SJCRH30 (cell line): ENCODE data around the gene PREP. TPM values are rescaled to one million over a fixed set of nuclear protein-coding genes. Genes with fewer than 3 reads are reported as not detected.

Experiments used
- DNase-seq, 2 experiments: peaks; one replicate each; pipeline ENCODE4 v3.0.0-alpha.2; 2015 to 2020
- H3K27ac ChIP-seq: fragments of 250-450 bp; sonication (Bioruptor Pico); 2 replicates; pipeline ENCODE4 v1.5.1; 2020; ENCODE audit warnings: mild to moderate bottlenecking, moderate library complexity
- H3K27me3 ChIP-seq: fragments of 250-450 bp; sonication (Bioruptor Pico); 2 replicates; pipeline ENCODE4 v1.5.1; 2020; ENCODE audit warnings: mild to moderate bottlenecking, moderate library complexity
- H3K36me3 ChIP-seq: fragments of 250-450 bp; sonication (Bioruptor Pico); 2 replicates; pipeline ENCODE4 v1.5.1; 2020; ENCODE audit warnings: mild to moderate bottlenecking, moderate library complexity
- H3K4me1 ChIP-seq: fragments of 250-450 bp; sonication (Bioruptor Pico); 2 replicates; pipeline ENCODE4 v1.5.1; 2020; ENCODE audit warnings: mild to moderate bottlenecking, moderate library complexity
- H3K4me3 ChIP-seq: fragments of 250-450 bp; sonication (Bioruptor Pico); 2 replicates; pipeline ENCODE4 v1.5.1; 2020; ENCODE audit warnings: mild to moderate bottlenecking, moderate library complexity
- H3K9me3 ChIP-seq: fragments of 250-450 bp; sonication (Bioruptor Pico); replicated peaks from 2 replicates; pipeline ENCODE4 v1.5.1; 2020; ENCODE audit warnings: mild to moderate bottlenecking, moderate library complexity
- total RNA-seq: library from RNA; depleted of rRNA; stranded (reverse); fragments of >200 nt; shearing (Covaris generic); gene quantifications from 2 replicates; pipeline ENCODE4 v1.2.3, GENCODE V29; 2014

Gene PREP
- total RNA-seq, 1 experiment from 2014 or later: 46.4 TPM

- peaks cover 52% of the 10 kb centered on the region for H3K36me3 ChIP-seq
- no peaks in the 10 kb centered on the region for H3K9me3 ChIP-seq
- H3K27ac ChIP-seq: peak overlapping the region; percentile 18; the same call in 1 of the 2 replicates
Measured at GRCh38 chr6:105373481-105373880, 29.4 kb downstream of the PREP start.

GRCh38 chr6:105372849-105373182 lies 30.1 kb downstream of the PREP start:
- Histone ChIP-seq H3K4me3 (no peak overlapping the region), H3K36me3 (peaks cover 52% of the 10 kb centered on the region), H3K27me3 (no peaks in the 10 kb centered on the region), H3K9me3 (no peaks in the 10 kb centered on the region), H3K27ac (no peak overlapping the region), H3K4me1 (peaks cover 10% of the 10 kb centered on the region)
- DNase-seq: no peak

More at GRCh38 chr6:105373481-105373880, 29.4 kb downstream of the PREP start:
- no peak overlapping the region for H3K4me3 ChIP-seq
- peaks cover 10% of the 10 kb centered on the region for H3K4me1 ChIP-seq
- DNase-seq: no peak
- no peaks in the 10 kb centered on the region for H3K27me3 ChIP-seq

GRCh38 chr6:105372142-105372848 lies 30.6 kb downstream of the PREP start:
- Histone ChIP-seq H3K4me1 (peaks cover 10% of the 10 kb centered on the region), H3K36me3 (peaks cover 52% of the 10 kb centered on the region), H3K9me3 (no peaks in the 10 kb centered on the region), H3K4me3 (no peak overlapping the region), H3K27ac (no peak overlapping the region), H3K27me3 (no peaks in the 10 kb centered on the region)
- DNase-seq: no peak

- no peaks in the 10 kb centered on the region for H3K27me3 ChIP-seq
- H3K36me3 ChIP-seq: peaks cover 53% of the 10 kb centered on the region
- H3K27ac ChIP-seq: no peak overlapping the region
- H3K9me3 ChIP-seq: no peaks in the 10 kb centered on the region
- no peak overlapping the region for H3K4me3 ChIP-seq
- no peak for DNase-seq
- H3K4me1 ChIP-seq: peaks cover 10% of the 10 kb centered on the region
Measured at GRCh38 chr6:105370351-105370750, 32.5 kb downstream of the PREP start.

GRCh38 chr6:105369145-105369544 lies 33.7 kb downstream of the PREP start:
- H3K4me1 ChIP-seq: peaks cover 5% of the 10 kb centered on the region
- H3K27me3 ChIP-seq: no peaks in the 10 kb centered on the region
- no peak for DNase-seq
- H3K36me3 ChIP-seq: peaks cover 44% of the 10 kb centered on the region
- no peak overlapping the region for H3K27ac ChIP-seq
- no peak overlapping the region for H3K4me3 ChIP-seq
- H3K9me3 ChIP-seq: no peaks in the 10 kb centered on the region

GRCh38 chr6:105364243-105364642 lies 38.6 kb downstream of the PREP start:
- no peak overlapping the region for H3K4me3 ChIP-seq
- no peak for DNase-seq
- peaks cover 45% of the 10 kb centered on the region for H3K36me3 ChIP-seq
- no peaks in the 10 kb centered on the region for H3K27me3 ChIP-seq
- peaks cover 11% of the 10 kb centered on the region for H3K4me1 ChIP-seq
- no peaks in the 10 kb centered on the region for H3K9me3 ChIP-seq
- no peak overlapping the region for H3K27ac ChIP-seq

- Histone ChIP-seq H3K4me3 (no peak overlapping the region), H3K27me3 (no peaks in the 10 kb centered on the region), H3K27ac (peak overlapping the region; percentile 46), H3K9me3 (no peaks in the 10 kb centered on the region), H3K36me3 (peaks cover 45% of the 10 kb centered on the region), H3K4me1 (peaks cover 11% of the 10 kb centered on the region)
- peak; percentile 61 to 80 for DNase-seq
Measured at GRCh38 chr6:105363100-105363754, 39.7 kb downstream of the PREP start.

- Histone ChIP-seq H3K27ac (no peak overlapping the region), H3K27me3 (no peaks in the 10 kb centered on the region), H3K9me3 (peaks cover 10% of the 10 kb centered on the region), H3K36me3 (peaks cover 48% of the 10 kb centered on the region), H3K4me1 (peaks cover 11% of the 10 kb centered on the region), H3K4me3 (no peak overlapping the region)
- DNase-seq: no peak
Measured at GRCh38 chr6:105359419-105360370, 43.2 kb downstream of the PREP start.

GRCh38 chr6:105357165-105357564 lies 45.7 kb downstream of the PREP start:
- no peak overlapping the region for H3K27ac ChIP-seq
- no peaks in the 10 kb centered on the region for H3K27me3 ChIP-seq
- H3K36me3 ChIP-seq: peaks cover 56% of the 10 kb centered on the region
- peaks cover 10% of the 10 kb centered on the region for H3K9me3 ChIP-seq
- no peaks in the 10 kb centered on the region for H3K4me1 ChIP-seq
- no peak overlapping the region for H3K4me3 ChIP-seq
- DNase-seq: no peak

- H3K9me3 ChIP-seq: peaks cover 10% of the 10 kb centered on the region
- H3K27ac ChIP-seq: no peak overlapping the region
- H3K36me3 ChIP-seq: peaks cover 46% of the 10 kb centered on the region
- H3K27me3 ChIP-seq: no peaks in the 10 kb centered on the region
- no peaks in the 10 kb centered on the region for H3K4me1 ChIP-seq
- DNase-seq: no peak
- H3K4me3 ChIP-seq: no peak overlapping the region
Measured at GRCh38 chr6:105352037-105352617, 50.8 kb downstream of the PREP start.

- Histone ChIP-seq H3K36me3 (peaks cover 35% of the 10 kb centered on the region), H3K4me1 (no peaks in the 10 kb centered on the region), H3K4me3 (no peak overlapping the region), H3K27ac (no peak overlapping the region), H3K27me3 (no peaks in the 10 kb centered on the region), H3K9me3 (no peaks in the 10 kb centered on the region)
- no peak for DNase-seq
Measured at GRCh38 chr6:105348897-105349296, 54.0 kb downstream of the PREP start.

- Histone ChIP-seq H3K27me3 (no peaks in the 10 kb centered on the region), H3K27ac (no peak overlapping the region), H3K9me3 (peaks cover 4% of the 10 kb centered on the region), H3K36me3 (peaks cover 20% of the 10 kb centered on the region), H3K4me1 (no peaks in the 10 kb centered on the region), H3K4me3 (no peak overlapping the region)
- peak in 1 of 2 experiments; percentile 37 for DNase-seq
Measured at GRCh38 chr6:105346052-105346451, 56.8 kb downstream of the PREP start.

GRCh38 chr6:105345506-105345905 lies 57.4 kb downstream of the PREP start:
- Histone ChIP-seq H3K27me3 (no peaks in the 10 kb centered on the region), H3K4me1 (no peaks in the 10 kb centered on the region), H3K36me3 (peaks cover 20% of the 10 kb centered on the region), H3K9me3 (peaks cover 6% of the 10 kb centered on the region), H3K4me3 (no peak overlapping the region), H3K27ac (no peak overlapping the region)
- no peak for DNase-seq

- DNase-seq: no peak
- no peak overlapping the region for H3K27ac ChIP-seq
Measured at GRCh38 chr6:105344881-105345370, 58.0 kb downstream of the PREP start.

More at GRCh38 chr6:105344881-105345370, 58.0 kb downstream of the PREP start:
- no peaks in the 10 kb centered on the region for H3K27me3 ChIP-seq
- H3K36me3 ChIP-seq: peaks cover 20% of the 10 kb centered on the region
- H3K9me3 ChIP-seq: peaks cover 6% of the 10 kb centered on the region
- H3K4me3 ChIP-seq: no peak overlapping the region
- H3K4me1 ChIP-seq: no peaks in the 10 kb centered on the region
